Ovary (tissue), 9 donors: Measurements from ENCODE around the gene FTCDNL1. TPM values are rescaled to one million over a fixed set of nuclear protein-coding genes. Genes with fewer than 3 reads are reported as not detected.

Source experiments
- DNase-seq, 5 donors: peaks; one replicate each; pipeline ENCODE4 v3.0.0-alpha.2; 2019 to 2020
- H3K27ac ChIP-seq, 2 donors: fragments of 200-600 bp; one replicate each; pipeline versions ENCODE4 v1.5.1 to v1.8.0; 2019 to 2022
- H3K27me3 ChIP-seq: fragments of 200-600 bp; one replicate; pipeline ENCODE4 v1.8.0; 2022
- H3K36me3 ChIP-seq: fragments of 200-600 bp; sonication (generic); one replicate; pipeline ENCODE4 v1.5.1; 2019
- H3K4me1 ChIP-seq: one replicate; pipeline ENCODE4 v1.8.1; 2013; ENCODE audit warnings: mild to moderate bottlenecking, moderate library complexity; ENCODE audit not compliant: insufficient read depth
- H3K4me3 ChIP-seq: fragments of 200-600 bp; sonication (generic); one replicate; pipeline ENCODE4 v1.5.1; 2017
- H3K9me3 ChIP-seq, 2 donors: fragments of 200-600 bp in 1 of 2; sonication (generic) in 1 of 2; one replicate each; pipeline versions ENCODE4 v1.5.1 to v1.8.1; 2013 to 2019; ENCODE audit warnings: mild to moderate bottlenecking in 1 of 2, moderate library complexity in 1 of 2
- EP300 ChIP-seq: sonication (generic); formaldehyde crosslinking; IDR thresholded peaks from one replicate; pipeline ENCODE4 v1.6.1; 2017; ENCODE audit warnings: antibody characterized with exemption
- POLR2A ChIP-seq: fragments of 450-650 bp; IDR thresholded peaks from one replicate; pipeline ENCODE4 v1.6.1; 2017; ENCODE audit warnings: antibody characterized with exemption, mild to moderate bottlenecking, moderate library complexity
- WGBS, 3 donors: extraction: QIAGEN DNeasy Blood & Tissue Kit in 1 of 3; methylation state at CpG; one replicate each; pipeline versions ENCODE4 v1.1.5 to v1.1.7; 2013 to 2017; 5-methylcytosine and 5-hydroxymethylcytosine counted together
- intact Hi-C, 4 donors: fragments of 100-400 bp; cut with DNase I; formaldehyde crosslinking; loops; one replicate each; pipeline versions ENCODE4 v1.11.0 to v1.15.1; 2022 to 2023
- polyA plus RNA-seq, 2 donors: library from polyadenylated mRNA; stranded (reverse); fragments of 200-250 nt in 1 of 2; fragments of 350-450 nt in 1 of 2; fragmentation: Illumina TruSeq in 1 of 2; extraction: RNeasy Lipid Tissue Mini Kit (QIAGEN cat#74804) in 1 of 2; gene quantifications; one replicate each; pipeline ENCODE4 v1.2.3, GENCODE V29; 2013 to 2014
- total RNA-seq, 7 donors: library from RNA; depleted of rRNA in 2 of 7; stranded (reverse); fragments of >200 nt in 2 of 7; fragmentation: NEBNext Ultra II Directional in 3 of 7; extraction: Animal tissue kit (Norgen Biotek cat#: 25700) in 3 of 7; gene quantifications; one replicate each; pipeline versions ENCODE4 v1.1.0 to v1.2.4, GENCODE V29; 2016 to 2023
- TF ChIP-seq, protein P1 (sequence below), 3 donors: fragments of 450-650 bp in 2 of 3; fragments of 200-600 bp in 1 of 3; IDR thresholded peaks; one replicate each; pipeline versions ENCODE4 v1.5.1 to v1.8.0; 2016 to 2022; ENCODE audit warnings: antibody characterized with exemption in 3 of 3, mild to moderate bottlenecking in 1 of 3
- donor health status: DM: no; HTN: no; CAD: no; lungs with moderate emphysema.
- donor health status: DM: no; HTN: no; CAD: no.
- donor health status: Bipolar disorder and iron deficiency.
- donor health status: DM: yes; HTN: yes; CAD: no.
- donor health status: DM: no; HTN: no; CAD: no.
- donor health status: DM: yes; HTN: yes; CAD: no.

Gene FTCDNL1
- total and polyA plus RNA-seq, 9 donors, result 0.56 to 3.4 (median 2.1) TPM

- Histone ChIP-seq H3K4me3 (no peak overlapping the region), H3K4me1 (peaks cover 2% of the 10 kb centered on the region), H3K27me3 (no peaks in the 10 kb centered on the region), H3K36me3 (no peaks in the 10 kb centered on the region), H3K27ac (no peak overlapping the region), H3K9me3 (no peaks in the 10 kb centered on the region)
- no peak for DNase-seq
- TF ChIP-seq EP300 (no peak), POLR2A (no peak)
- TF ChIP-seq, protein P1, sequence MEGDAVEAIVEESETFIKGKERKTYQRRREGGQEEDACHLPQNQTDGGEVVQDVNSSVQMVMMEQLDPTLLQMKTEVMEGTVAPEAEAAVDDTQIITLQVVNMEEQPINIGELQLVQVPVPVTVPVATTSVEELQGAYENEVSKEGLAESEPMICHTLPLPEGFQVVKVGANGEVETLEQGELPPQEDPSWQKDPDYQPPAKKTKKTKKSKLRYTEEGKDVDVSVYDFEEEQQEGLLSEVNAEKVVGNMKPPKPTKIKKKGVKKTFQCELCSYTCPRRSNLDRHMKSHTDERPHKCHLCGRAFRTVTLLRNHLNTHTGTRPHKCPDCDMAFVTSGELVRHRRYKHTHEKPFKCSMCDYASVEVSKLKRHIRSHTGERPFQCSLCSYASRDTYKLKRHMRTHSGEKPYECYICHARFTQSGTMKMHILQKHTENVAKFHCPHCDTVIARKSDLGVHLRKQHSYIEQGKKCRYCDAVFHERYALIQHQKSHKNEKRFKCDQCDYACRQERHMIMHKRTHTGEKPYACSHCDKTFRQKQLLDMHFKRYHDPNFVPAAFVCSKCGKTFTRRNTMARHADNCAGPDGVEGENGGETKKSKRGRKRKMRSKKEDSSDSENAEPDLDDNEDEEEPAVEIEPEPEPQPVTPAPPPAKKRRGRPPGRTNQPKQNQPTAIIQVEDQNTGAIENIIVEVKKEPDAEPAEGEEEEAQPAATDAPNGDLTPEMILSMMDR (IDR thresholded peaks at IDR 0.05), result no peak
- 78 to 92% (median 84%) methylated on average over 1 of the region's 1 CpG for WGBS, 3 donors
- intact Hi-C loops, result loop anchor here in 1 of 4 donors (5.0 kb wide), 1 partner anchor 1422 kb away; no protein-coding TSS in a partner anchor
These were observed 116.3 kb downstream of the FTCDNL1 start for GRCh38 chr2:199734651-199735050.

DNA sequence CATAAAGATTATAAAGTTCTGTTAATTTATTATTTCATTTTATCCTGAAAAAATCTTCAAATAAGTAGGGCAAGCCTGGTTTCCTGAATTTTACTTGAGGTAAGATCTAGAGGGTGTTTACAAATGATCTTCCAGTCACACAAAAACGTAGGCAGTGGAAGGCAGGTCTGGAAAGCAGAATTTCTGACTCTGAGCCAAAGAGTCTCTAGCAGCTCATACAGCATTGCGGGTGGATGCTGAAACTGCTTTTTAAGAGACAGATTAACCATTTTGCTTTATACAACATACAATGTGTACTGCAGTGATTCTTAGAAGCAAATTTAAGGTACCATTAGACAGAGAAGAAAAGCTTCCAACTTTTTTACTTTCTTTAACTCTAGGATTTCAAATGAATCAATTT, 117.0 kb downstream of the FTCDNL1 start:
- Histone ChIP-seq H3K27ac (no peak overlapping the region), H3K4me1 (no peaks in the 10 kb centered on the region), H3K36me3 (no peaks in the 10 kb centered on the region), H3K27me3 (no peaks in the 10 kb centered on the region), H3K9me3 (no peaks in the 10 kb centered on the region), H3K4me3 (no peak overlapping the region)
- whole genome bisulfite sequencing, 3 donors, result 20 to 28% (median 22%) methylated on average over 2 of the region's 2 CpGs
- DNase-seq, result no peak
- TF ChIP-seq EP300 (no peak), POLR2A (no peak)
- TF ChIP-seq, protein P1 (IDR thresholded peaks at IDR 0.05), result no peak
- intact Hi-C loops, result loop anchor here in 1 of 4 donors (5.0 kb wide), 1 partner anchor 1422 kb away; no protein-coding TSS in a partner anchor

DNA sequence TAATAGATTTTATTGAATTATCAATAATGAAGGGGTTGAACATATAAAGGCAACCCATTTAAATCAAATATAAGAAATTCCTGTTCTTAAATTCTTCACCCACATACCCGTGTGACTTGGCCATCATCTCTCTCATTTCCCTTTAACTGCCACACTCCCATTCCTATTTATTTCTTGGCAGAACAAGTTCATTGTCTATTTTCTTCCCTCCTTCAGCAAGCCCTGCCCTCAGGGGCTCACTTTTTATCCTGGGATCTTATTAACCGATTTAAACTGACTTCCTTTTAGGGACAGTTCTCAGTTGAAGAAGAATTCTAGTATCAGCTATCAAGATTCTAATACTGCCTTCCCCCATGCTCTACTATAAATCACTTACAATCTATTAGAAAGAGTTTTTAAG, 123.2 kb downstream of the FTCDNL1 start:
- WGBS, 3 donors, result 64 to 68% (median 65%) methylated on average over 2 of the region's 2 CpGs
- Histone ChIP-seq H3K27ac (no peak overlapping the region), H3K36me3 (no peaks in the 10 kb centered on the region), H3K4me3 (no peak overlapping the region), H3K4me1 (no peaks in the 10 kb centered on the region), H3K27me3 (no peaks in the 10 kb centered on the region), H3K9me3 (no peaks in the 10 kb centered on the region)
- TF ChIP-seq, protein P1 (IDR thresholded peaks at IDR 0.05), result no peak
- intact Hi-C loops, result no loop called here
- DNase-seq, result no peak

- Histone ChIP-seq H3K36me3 (no peaks in the 10 kb centered on the region), H3K4me3 (no peak overlapping the region), H3K27me3 (no peaks in the 10 kb centered on the region), H3K9me3 (no peaks in the 10 kb centered on the region), H3K4me1 (no peaks in the 10 kb centered on the region), H3K27ac (no peak overlapping the region)
- no peak for TF ChIP-seq EP300
- no peak for DNase-seq
- WGBS, 3 donors, result 82 to 92% (median 87%) methylated on average over 1 of the region's 1 CpG
- intact Hi-C loops, result no loop called here
These were observed 123.7 kb downstream of the FTCDNL1 start for GRCh38 chr2:199727306-199727705.

DNA sequence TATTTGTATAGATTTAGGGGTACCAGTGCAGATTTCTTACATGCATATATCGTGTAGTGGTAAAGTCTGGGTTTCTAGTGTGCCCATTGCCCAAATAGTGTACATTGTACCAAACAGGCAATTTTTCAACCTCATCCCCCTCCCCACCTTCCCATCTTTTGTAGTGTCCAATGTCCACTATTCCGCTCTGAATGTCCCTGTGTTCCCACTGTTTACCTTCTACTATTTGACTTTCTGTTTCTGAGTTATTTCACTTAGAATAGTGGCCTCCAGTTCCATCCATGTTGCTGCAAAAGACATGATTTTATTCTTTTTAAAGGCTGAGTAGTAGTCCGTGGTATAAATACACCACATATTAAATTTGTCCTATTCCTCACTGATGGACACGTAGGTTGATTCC, 132.9 kb downstream of the FTCDNL1 start:
- Histone ChIP-seq H3K9me3 (no peaks in the 10 kb centered on the region), H3K27me3 (no peaks in the 10 kb centered on the region), H3K27ac (no peak overlapping the region), H3K4me1 (no peaks in the 10 kb centered on the region), H3K36me3 (no peaks in the 10 kb centered on the region), H3K4me3 (no peak overlapping the region)
- TF ChIP-seq, protein P1 (IDR thresholded peaks at IDR 0.05), result no peak
- TF ChIP-seq POLR2A (no peak), EP300 (no peak)
- DNase-seq, result no peak
- intact Hi-C loops, result no loop called here
- WGBS, 3 donors, result 93 to 97% (median 95%) methylated on average over 4 of the region's 4 CpGs
